ENCODE measurements around the gene PIM2. TPM values are rescaled to one million over a fixed set of nuclear protein-coding genes. Genes with fewer than 3 reads are reported as not detected.

PIM2 gene
- total RNA-seq (29.6 TPM), polyA plus RNA-seq (ENCODE audit: insufficient read depth, low read depth, low replicate concordance) (8.7 TPM)
- long read RNA-seq, donor 1, partial matches to known transcripts, result 0 of 1 reads
- long read RNA-seq, donor 1, other reads (novel, unspliced or antisense), result 0 of 1 reads
- long read RNA-seq, donor 2, partial matches to known transcripts, result 0 of 1 reads
- long read RNA-seq, donor 2, other reads (novel, unspliced or antisense), result 0 of 1 reads
- long read RNA-seq, donor 3, partial matches to known transcripts, result 0 of 1 reads
- long read RNA-seq, donor 3, other reads (novel, unspliced or antisense), result 0 of 1 reads
- long read RNA-seq, donor 4, result 0 reads
- long read RNA-seq, donor 5, result 0 reads
- long read RNA-seq, donor 6, result 0 reads
- long read RNA-seq, donor 7, transcript PIM2-201 (6 exons, 2,075 nt), result major isoform, 10 of 17 reads
- long read RNA-seq, donor 7, partial matches to known transcripts, result 4 of 17 reads
- long read RNA-seq, donor 7, other reads (novel, unspliced or antisense), result 2 of 17 reads
- long read RNA-seq, donor 8, partial matches to known transcripts, result 0 of 3 reads
- long read RNA-seq, donor 8, other reads (novel, unspliced or antisense), result 0 of 3 reads
- long read RNA-seq, donor 9, partial matches to known transcripts, result 0 of 2 reads
- long read RNA-seq, donor 9, other reads (novel, unspliced or antisense), result 0 of 2 reads
- long read RNA-seq, donor 10, partial matches to known transcripts, result 0 of 4 reads
- long read RNA-seq, donor 10, other reads (novel, unspliced or antisense), result 0 of 4 reads

DNA sequence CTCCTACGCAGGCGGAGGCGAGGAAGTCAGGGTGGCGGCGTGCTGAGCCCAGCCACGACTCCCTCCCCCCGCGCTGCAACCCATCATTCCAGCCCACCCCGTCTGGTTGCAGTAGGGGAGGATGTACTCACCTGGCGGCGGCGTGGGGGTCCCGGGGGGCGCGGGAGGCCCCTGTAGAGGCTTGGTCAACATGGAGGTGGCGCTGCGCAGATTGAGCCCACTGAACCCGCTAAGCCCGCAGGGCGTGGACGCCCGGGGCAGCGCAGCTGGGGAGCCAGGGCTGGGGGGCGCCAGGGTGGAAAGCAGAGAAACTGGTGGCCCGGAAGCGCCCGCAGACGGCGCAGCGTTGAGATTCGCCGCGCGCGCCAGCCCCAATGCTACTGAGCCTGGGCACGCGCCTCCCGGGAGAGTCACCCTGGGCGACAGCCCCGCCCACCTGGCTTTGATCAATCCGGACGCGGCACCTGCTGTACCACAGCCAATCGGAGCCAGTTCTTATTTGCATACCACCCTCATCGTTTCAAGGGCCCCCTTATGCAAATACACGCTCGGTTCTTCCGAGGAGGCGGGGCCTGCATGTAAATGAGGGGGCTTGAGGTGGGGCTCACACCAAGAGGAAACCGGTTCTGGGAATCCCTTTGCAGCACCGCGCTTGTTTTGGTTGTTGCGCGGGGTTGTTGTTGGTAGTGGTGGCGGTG, at the start of gene PIM2:
Gene PIM2 (minus strand): TSS at position 382 of the 698 bp plus-strand sequence. CDS start 190 bp downstream, at position 192.
- peak within 1 kb of the TSS; percentile 30 to 53 (median 52) for H3K4me3 ChIP-seq (ENCODE audit: low read length in 3 of 3)
- peak within 1 kb of the TSS in 1 of 2 donors; percentile 84 for H3K27ac ChIP-seq (ENCODE audit: low read depth in 2 of 2, low read length in 2 of 2)
- intact Hi-C loops (cut with DNase I), result no loop called here
- DNase-seq, result peak; percentile 94 to 96 (median 94)
- H3K4me1 ChIP-seq (ENCODE audit: control insufficient read depth in 2 of 3, insufficient read depth in 2 of 3, low read depth in 1 of 3, low read length in 3 of 3), result peaks cover 0 to 15% (median 0%) of the 10 kb centered on the region in 3 donors
- H3K9ac ChIP-seq (ENCODE audit: low read length in 3 of 3), result peak within 1 kb of the TSS in 2 of 3 donors; percentile 16 to 58
- H3K9me3 ChIP-seq (ENCODE audit: control insufficient read depth in 2 of 3, insufficient read depth in 1 of 3, low read length in 3 of 3), result no peaks in the 10 kb centered on the region
- FAIRE-seq, result peak; percentile 97
- TF ChIP-seq, protein P1, sequence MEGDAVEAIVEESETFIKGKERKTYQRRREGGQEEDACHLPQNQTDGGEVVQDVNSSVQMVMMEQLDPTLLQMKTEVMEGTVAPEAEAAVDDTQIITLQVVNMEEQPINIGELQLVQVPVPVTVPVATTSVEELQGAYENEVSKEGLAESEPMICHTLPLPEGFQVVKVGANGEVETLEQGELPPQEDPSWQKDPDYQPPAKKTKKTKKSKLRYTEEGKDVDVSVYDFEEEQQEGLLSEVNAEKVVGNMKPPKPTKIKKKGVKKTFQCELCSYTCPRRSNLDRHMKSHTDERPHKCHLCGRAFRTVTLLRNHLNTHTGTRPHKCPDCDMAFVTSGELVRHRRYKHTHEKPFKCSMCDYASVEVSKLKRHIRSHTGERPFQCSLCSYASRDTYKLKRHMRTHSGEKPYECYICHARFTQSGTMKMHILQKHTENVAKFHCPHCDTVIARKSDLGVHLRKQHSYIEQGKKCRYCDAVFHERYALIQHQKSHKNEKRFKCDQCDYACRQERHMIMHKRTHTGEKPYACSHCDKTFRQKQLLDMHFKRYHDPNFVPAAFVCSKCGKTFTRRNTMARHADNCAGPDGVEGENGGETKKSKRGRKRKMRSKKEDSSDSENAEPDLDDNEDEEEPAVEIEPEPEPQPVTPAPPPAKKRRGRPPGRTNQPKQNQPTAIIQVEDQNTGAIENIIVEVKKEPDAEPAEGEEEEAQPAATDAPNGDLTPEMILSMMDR (IDR thresholded peaks at IDR 0.05; ENCODE audit: borderline replicate concordance, extremely low read depth, insufficient read depth), result no peak
- H3K27me3 ChIP-seq (ENCODE audit: control insufficient read depth, insufficient read depth, low read length), result no peaks in the 10 kb centered on the region
- peaks cover 0 to 5% (median 0%) of the 10 kb centered on the region in 3 donors for H3K36me3 ChIP-seq (ENCODE audit: control insufficient read depth in 2 of 3, insufficient read depth in 3 of 3, low read length in 3 of 3)

DNA sequence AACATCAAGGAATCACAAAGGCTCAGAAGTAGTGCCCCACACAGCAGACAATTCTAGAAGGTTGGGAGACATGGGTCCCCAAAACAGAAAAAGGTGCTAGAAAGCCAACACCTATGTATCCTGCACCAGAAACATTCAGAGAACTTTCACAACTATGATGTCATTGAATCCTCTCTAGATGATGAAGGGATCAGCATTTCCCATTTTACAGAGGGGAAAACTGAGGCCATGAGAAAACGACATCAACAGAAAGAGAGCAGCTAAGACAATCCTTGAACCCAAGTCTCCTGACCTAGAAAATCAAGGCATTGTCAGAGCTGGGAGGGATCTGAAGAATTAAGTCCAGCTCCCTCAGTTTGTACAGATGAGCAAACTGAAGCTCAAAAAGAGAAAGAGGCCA, 49.6 kb upstream of the PIM2 start:
- H3K4me3 ChIP-seq (ENCODE audit: low read length in 3 of 3), result no peak overlapping the region
- H3K4me1 ChIP-seq (ENCODE audit: control insufficient read depth in 2 of 3, insufficient read depth in 2 of 3, low read depth in 1 of 3, low read length in 3 of 3), result no peaks in the 10 kb centered on the region
- no peak overlapping the region for H3K9ac ChIP-seq (ENCODE audit: low read length in 3 of 3)
- no peak overlapping the region for H3K27ac ChIP-seq (ENCODE audit: low read depth in 2 of 2, low read length in 2 of 2)
- H3K36me3 ChIP-seq (ENCODE audit: control insufficient read depth in 2 of 3, insufficient read depth in 3 of 3, low read length in 3 of 3), result no peaks in the 10 kb centered on the region
- intact Hi-C loops (cut with DNase I), result no loop called here
- no peak for DNase-seq
- no peak for FAIRE-seq
- no peaks in the 10 kb centered on the region for H3K9me3 ChIP-seq (ENCODE audit: control insufficient read depth in 2 of 3, insufficient read depth in 1 of 3, low read length in 3 of 3)
- TF ChIP-seq, protein P1 (IDR thresholded peaks at IDR 0.05; ENCODE audit: borderline replicate concordance, extremely low read depth, insufficient read depth), result no peak
- H3K27me3 ChIP-seq (ENCODE audit: control insufficient read depth, insufficient read depth, low read length), result no peaks in the 10 kb centered on the region

DNA sequence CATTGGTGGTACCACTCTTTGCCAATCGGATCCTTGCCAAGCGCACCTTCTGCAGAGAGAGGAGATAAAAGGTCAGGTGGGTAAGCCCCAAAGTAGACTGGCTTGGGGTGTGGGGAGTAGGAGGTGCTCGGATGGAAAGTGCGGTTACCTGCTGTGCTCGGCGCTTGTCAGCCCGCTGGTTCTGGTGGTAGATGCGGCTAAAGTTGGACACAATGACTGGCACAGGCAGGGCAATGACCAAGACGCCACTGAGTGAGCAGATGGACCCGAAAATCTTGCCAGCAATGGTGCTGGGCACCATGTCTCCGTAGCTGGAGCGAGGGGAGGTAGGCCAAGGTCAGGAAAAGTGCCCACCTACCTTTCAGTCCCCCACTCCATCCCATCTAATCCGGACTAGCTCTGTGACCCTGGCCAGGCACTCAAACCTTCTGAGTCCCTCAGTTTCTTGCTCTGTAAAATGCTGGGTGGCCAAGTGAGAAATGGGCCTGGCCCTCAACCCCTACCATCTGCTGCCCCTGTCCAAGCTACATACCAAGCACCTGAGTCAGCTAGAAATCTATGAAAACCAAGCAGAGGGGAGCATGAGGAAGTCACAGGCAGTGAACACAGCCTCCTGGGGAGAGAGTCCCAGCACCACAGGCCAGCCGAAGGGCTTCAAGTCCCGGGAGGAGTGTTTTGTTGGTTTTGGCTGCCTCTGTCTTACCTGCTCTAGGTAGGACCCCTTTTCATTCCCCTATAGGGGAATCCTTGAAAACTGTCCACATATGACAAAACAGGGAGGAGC, 48.2 kb upstream of the PIM2 start:
- no peak overlapping the region for H3K27ac ChIP-seq (ENCODE audit: low read depth in 2 of 2, low read length in 2 of 2)
- FAIRE-seq (no peak), DNase-seq (no peak)
- no peak overlapping the region for H3K9ac ChIP-seq (ENCODE audit: low read length in 3 of 3)
- intact Hi-C loops (cut with DNase I), result no loop called here
- no peaks in the 10 kb centered on the region for H3K9me3 ChIP-seq (ENCODE audit: control insufficient read depth in 2 of 3, insufficient read depth in 1 of 3, low read length in 3 of 3)
- TF ChIP-seq, protein P1 (IDR thresholded peaks at IDR 0.05; ENCODE audit: borderline replicate concordance, extremely low read depth, insufficient read depth), result no peak
- H3K36me3 ChIP-seq (ENCODE audit: control insufficient read depth in 2 of 3, insufficient read depth in 3 of 3, low read length in 3 of 3), result no peaks in the 10 kb centered on the region
- H3K4me3 ChIP-seq (ENCODE audit: low read length in 3 of 3), result no peak overlapping the region
- H3K4me1 ChIP-seq (ENCODE audit: control insufficient read depth in 2 of 3, insufficient read depth in 2 of 3, low read depth in 1 of 3, low read length in 3 of 3), result no peaks in the 10 kb centered on the region
- H3K27me3 ChIP-seq (ENCODE audit: control insufficient read depth, insufficient read depth, low read length), result no peaks in the 10 kb centered on the region
